Thyroid gland (tissue), 4 donors: ENCODE measurements around the gene PLSCR1. TPM values are rescaled to one million over a fixed set of nuclear protein-coding genes. Genes with fewer than 3 reads are reported as not detected.

Experiments
- DNase-seq, 2 donors: peaks; one replicate each; pipeline ENCODE4 v3.0.0-alpha.2; 2019
- H3K27ac ChIP-seq, 3 donors: fragments of 200-600 bp; sonication (generic); 1 replicate in 2 of 3; 2 replicates in 1 of 3; pipeline ENCODE4 v1.5.1; 2016 to 2019; ENCODE audit warnings: mild to moderate bottlenecking in 1 of 3, moderate library complexity in 1 of 3
- H3K27me3 ChIP-seq: fragments of 200-600 bp; sonication (generic); one replicate; pipeline ENCODE4 v1.5.1; 2019
- H3K36me3 ChIP-seq, 2 donors: fragments of 200-600 bp; sonication (generic); one replicate each; pipeline ENCODE4 v1.5.1; 2016 to 2019
- H3K4me1 ChIP-seq, 2 donors: fragments of 200-600 bp; sonication (generic); one replicate each; pipeline ENCODE4 v1.5.1; 2017 to 2019
- H3K4me3 ChIP-seq, 3 donors: fragments of 200-600 bp; sonication (generic); replicated peaks in 1 of 3; 1 replicate in 2 of 3; 2 replicates in 1 of 3; pipeline ENCODE4 v1.5.1; 2016; ENCODE audit warnings: mild to moderate bottlenecking in 1 of 3
- H3K9me3 ChIP-seq: fragments of 200-600 bp; sonication (generic); one replicate; pipeline ENCODE4 v1.5.1; 2017
- POLR2A ChIP-seq, 2 donors: fragments of 450-650 bp; IDR thresholded peaks; one replicate each; pipeline ENCODE4 v1.6.1; 2017; ENCODE audit warnings: antibody characterized with exemption in 2 of 2, mild to moderate bottlenecking in 2 of 2, moderate library complexity in 1 of 2
- WGBS, 2 donors: methylation state at CpG; one replicate each; pipeline ENCODE4 v1.1.5; 2017; 5-methylcytosine and 5-hydroxymethylcytosine counted together
- intact Hi-C: fragments of 100-400 bp; cut with DNase I; formaldehyde crosslinking; loops from one replicate; pipeline ENCODE4 v1.15.1; 2023
- total RNA-seq, 4 donors: library from RNA; depleted of rRNA; stranded (reverse); fragments of >200 nt; gene quantifications; one replicate each; pipeline ENCODE4 v1.2.3, GENCODE V29; 2016
- TF ChIP-seq, protein P1 (sequence below), 6 experiments: fragments of 200-600 bp in 3 of 6; fragments of 450-650 bp in 3 of 6; sonication (generic) in 3 of 6; IDR thresholded peaks; one replicate each; pipeline ENCODE4 v1.5.1; 2016 to 2019; ENCODE audit warnings: antibody characterized with exemption in 6 of 6, mild to moderate bottlenecking in 2 of 6, inconsistent platforms in 1 of 6, moderate library complexity in 1 of 6

The PLSCR1 gene
- total RNA-seq, 4 donors from 2014 or later: 57.6 to 103 (median 77.3) TPM

DNA sequence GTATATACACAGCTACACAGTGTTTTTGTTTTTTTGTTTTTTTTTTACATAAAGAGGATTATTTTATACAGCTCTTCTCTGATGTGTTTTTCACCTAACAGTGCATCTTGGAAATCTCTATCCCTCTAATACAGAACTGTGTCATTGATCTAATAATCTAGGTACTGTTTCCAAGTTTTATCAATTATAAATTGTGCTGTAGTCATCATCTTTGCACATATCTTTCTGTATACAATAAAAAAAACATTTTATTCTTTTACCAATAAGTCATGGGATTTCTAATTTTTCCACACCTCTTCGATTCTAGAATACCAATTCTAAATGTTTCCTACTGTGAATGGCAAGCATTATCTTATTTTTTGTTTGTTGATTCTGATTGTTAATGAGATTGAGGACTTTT, 73.4 kb downstream of the PLSCR1 start:
- Histone ChIP-seq H3K9me3 (no peaks in the 10 kb centered on the region), H3K27ac (no peak overlapping the region), H3K4me1 (peaks cover 0 to 5% of the 10 kb centered on the region in 2 donors), H3K4me3 (no peak overlapping the region), H3K27me3 (no peaks in the 10 kb centered on the region), H3K36me3 (no peaks in the 10 kb centered on the region)
- DNase-seq: no peak
- no peak for TF ChIP-seq POLR2A (IDR thresholded peaks at IDR 0.05)
- TF ChIP-seq, protein P1, sequence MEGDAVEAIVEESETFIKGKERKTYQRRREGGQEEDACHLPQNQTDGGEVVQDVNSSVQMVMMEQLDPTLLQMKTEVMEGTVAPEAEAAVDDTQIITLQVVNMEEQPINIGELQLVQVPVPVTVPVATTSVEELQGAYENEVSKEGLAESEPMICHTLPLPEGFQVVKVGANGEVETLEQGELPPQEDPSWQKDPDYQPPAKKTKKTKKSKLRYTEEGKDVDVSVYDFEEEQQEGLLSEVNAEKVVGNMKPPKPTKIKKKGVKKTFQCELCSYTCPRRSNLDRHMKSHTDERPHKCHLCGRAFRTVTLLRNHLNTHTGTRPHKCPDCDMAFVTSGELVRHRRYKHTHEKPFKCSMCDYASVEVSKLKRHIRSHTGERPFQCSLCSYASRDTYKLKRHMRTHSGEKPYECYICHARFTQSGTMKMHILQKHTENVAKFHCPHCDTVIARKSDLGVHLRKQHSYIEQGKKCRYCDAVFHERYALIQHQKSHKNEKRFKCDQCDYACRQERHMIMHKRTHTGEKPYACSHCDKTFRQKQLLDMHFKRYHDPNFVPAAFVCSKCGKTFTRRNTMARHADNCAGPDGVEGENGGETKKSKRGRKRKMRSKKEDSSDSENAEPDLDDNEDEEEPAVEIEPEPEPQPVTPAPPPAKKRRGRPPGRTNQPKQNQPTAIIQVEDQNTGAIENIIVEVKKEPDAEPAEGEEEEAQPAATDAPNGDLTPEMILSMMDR (IDR thresholded peaks at IDR 0.05): no peak
- WGBS, 2 donors: 92 to 100% methylated on average over 1 of the region's 1 CpG
- intact Hi-C loops: no loop called here

DNA sequence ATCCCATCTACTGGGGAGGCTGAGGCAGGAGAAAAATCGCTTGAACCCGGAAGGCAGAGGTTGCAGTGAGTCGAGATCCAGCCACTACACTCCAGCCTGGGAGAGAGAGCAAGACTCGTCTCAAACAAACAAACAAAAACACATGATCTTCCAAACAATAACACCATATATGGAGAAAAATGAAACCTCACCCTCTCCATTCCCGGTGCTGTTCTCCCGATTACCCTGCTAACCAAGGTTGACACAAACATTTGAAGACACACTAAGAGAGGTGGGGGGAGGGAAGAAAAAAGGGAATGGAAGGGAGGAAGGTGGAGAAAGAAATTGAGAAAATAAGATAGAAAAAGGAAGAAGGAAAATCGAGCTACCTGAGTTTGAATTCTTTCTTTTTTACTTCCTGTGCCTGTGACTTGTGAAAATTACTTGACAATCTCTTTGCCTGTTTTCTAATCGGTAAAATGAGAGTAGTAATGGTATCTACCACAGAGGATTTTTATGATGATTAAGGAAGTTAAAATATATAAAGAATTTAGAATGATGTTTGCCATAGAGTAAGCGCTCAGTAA, 73.9 kb downstream of the PLSCR1 start:
- TF ChIP-seq, protein P1 (IDR thresholded peaks at IDR 0.05): no peak
- no peak for TF ChIP-seq POLR2A (IDR thresholded peaks at IDR 0.05)
- Histone ChIP-seq H3K27me3 (no peaks in the 10 kb centered on the region), H3K4me3 (no peak overlapping the region), H3K9me3 (no peaks in the 10 kb centered on the region), H3K27ac (no peak overlapping the region), H3K36me3 (no peaks in the 10 kb centered on the region), H3K4me1 (peaks cover 0 to 5% of the 10 kb centered on the region in 2 donors)
- 91 to 92% methylated on average over 9 of the region's 9 CpGs for WGBS, 2 donors
- no peak for DNase-seq
- intact Hi-C loops: no loop called here

DNA sequence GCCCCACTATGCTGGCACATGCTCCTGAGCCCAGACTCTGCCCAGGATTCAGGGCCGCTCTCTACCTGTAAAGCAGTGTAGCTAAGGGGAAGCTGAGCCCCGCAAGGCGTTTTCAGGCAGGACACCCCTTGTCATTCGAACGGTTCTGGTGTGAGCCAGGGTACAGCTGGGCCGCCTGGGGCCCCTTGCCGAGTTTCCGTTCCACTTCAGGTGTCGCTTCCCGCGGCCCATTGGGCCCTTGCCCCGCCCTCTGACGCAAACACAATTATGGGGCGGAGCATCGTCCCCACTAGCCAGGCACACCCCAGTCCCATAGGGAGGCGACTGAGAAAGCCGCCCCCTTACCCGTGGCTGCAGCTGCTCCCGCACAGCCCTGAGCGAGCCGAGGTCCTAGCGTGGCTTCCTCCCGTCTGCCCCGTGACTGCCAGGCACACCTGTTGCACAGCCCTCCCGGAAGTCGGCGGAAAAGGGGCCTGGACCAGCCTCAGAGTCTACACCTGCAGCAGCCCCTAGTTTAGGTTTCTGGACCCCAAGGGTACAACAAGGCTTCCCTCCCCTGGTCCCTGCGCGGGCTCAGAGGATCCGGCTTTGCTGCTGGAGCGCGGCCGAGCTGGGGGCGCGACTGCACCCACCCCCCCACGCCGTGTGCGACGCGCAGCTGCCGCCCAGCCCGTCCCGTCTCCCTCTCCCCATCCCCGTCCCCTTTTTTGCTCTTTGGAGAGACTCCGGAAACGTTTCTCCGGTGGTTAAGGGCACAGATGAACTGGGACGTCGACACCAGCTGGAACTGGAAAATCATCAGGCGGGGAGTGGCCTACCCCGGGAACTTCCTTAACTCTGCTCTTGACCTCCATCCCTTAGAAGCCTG, 75.0 kb downstream of the PLSCR1 start, which contains the start of gene PLSCR2:
TSS of gene PLSCR2 (minus strand) at position 412 of the 868 bp plus-strand sequence. CDS start 9,657 bp downstream, outside the sequence.
- intact Hi-C loops: no loop called here
- H3K9me3 ChIP-seq: no peaks in the 10 kb centered on the region
- H3K27ac ChIP-seq: peak within 1 kb of the TSS; percentile 70 to 79 (median 75)
- TF ChIP-seq, protein P1 (IDR thresholded peaks at IDR 0.05): no peak
- TF ChIP-seq POLR2A (IDR thresholded peaks at IDR 0.05): peak in 1 of 2 donors; percentile 87
- peak within 1 kb of the TSS; percentile 33 to 66 (median 60) for H3K4me3 ChIP-seq
- 5 to 8% methylated on average over 24 to 34 of the region's 51 CpGs for WGBS, 2 donors
- no peaks in the 10 kb centered on the region for H3K36me3 ChIP-seq
- H3K27me3 ChIP-seq: no peaks in the 10 kb centered on the region
- peaks cover 0 to 5% of the 10 kb centered on the region in 2 donors for H3K4me1 ChIP-seq
- DNase-seq: peak; percentile 82 to 88

DNA sequence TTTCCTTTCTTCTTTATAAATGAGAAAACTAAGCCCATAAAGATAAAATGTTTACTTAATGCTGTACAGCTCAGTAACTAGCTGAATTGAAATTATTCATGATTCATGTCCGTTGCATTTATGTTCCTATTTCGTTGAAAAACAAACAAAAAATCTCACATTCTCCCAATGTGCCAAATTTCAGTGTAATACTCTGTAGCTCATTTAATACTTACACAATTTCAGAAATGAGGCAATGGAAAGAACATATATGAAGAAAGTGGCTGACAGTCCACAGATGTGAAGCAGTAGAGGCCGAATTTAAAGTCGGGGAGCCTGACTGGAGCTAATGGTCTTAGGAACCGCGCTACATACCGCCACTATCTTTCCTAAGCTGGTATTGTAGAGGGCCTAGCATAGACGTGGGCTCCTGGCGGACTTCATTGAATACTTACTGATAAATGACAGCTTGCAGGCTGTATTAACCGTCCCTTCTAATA, 75.7 kb downstream of the PLSCR1 start:
- no peak for DNase-seq
- intact Hi-C loops: no loop called here
- Histone ChIP-seq H3K27me3 (no peaks in the 10 kb centered on the region), H3K4me3 (no peak overlapping the region), H3K4me1 (peaks cover 0 to 5% of the 10 kb centered on the region in 2 donors), H3K9me3 (no peaks in the 10 kb centered on the region), H3K36me3 (no peaks in the 10 kb centered on the region), H3K27ac (peak overlapping the region; percentile 70 to 79 (median 75))
- WGBS, 2 donors: 79 to 89% methylated on average over 10 of the region's 10 CpGs
- TF ChIP-seq, protein P1 (IDR thresholded peaks at IDR 0.05): no peak
- TF ChIP-seq POLR2A (IDR thresholded peaks at IDR 0.05): no peak
